ENCODE data around the gene OR4L1.

Gene OR4L1
- long read RNA-seq = 0 reads

- TF ChIP-seq, protein P1, sequence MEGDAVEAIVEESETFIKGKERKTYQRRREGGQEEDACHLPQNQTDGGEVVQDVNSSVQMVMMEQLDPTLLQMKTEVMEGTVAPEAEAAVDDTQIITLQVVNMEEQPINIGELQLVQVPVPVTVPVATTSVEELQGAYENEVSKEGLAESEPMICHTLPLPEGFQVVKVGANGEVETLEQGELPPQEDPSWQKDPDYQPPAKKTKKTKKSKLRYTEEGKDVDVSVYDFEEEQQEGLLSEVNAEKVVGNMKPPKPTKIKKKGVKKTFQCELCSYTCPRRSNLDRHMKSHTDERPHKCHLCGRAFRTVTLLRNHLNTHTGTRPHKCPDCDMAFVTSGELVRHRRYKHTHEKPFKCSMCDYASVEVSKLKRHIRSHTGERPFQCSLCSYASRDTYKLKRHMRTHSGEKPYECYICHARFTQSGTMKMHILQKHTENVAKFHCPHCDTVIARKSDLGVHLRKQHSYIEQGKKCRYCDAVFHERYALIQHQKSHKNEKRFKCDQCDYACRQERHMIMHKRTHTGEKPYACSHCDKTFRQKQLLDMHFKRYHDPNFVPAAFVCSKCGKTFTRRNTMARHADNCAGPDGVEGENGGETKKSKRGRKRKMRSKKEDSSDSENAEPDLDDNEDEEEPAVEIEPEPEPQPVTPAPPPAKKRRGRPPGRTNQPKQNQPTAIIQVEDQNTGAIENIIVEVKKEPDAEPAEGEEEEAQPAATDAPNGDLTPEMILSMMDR (IDR thresholded peaks at IDR 0.05; ENCODE audit: insufficient read depth, low read length) = no peak
- TF ChIP-seq GABPA (IDR thresholded peaks at IDR 0.05; ENCODE audit: low read depth) (no peak), SPI1 (IDR thresholded peaks at IDR 0.05; ENCODE audit: borderline replicate concordance, low read depth) (no peak), POLR2AphosphoS5 (IDR thresholded peaks at IDR 0.05; ENCODE audit: low read depth) (no peak)
- TF ChIP-seq, protein P2, sequence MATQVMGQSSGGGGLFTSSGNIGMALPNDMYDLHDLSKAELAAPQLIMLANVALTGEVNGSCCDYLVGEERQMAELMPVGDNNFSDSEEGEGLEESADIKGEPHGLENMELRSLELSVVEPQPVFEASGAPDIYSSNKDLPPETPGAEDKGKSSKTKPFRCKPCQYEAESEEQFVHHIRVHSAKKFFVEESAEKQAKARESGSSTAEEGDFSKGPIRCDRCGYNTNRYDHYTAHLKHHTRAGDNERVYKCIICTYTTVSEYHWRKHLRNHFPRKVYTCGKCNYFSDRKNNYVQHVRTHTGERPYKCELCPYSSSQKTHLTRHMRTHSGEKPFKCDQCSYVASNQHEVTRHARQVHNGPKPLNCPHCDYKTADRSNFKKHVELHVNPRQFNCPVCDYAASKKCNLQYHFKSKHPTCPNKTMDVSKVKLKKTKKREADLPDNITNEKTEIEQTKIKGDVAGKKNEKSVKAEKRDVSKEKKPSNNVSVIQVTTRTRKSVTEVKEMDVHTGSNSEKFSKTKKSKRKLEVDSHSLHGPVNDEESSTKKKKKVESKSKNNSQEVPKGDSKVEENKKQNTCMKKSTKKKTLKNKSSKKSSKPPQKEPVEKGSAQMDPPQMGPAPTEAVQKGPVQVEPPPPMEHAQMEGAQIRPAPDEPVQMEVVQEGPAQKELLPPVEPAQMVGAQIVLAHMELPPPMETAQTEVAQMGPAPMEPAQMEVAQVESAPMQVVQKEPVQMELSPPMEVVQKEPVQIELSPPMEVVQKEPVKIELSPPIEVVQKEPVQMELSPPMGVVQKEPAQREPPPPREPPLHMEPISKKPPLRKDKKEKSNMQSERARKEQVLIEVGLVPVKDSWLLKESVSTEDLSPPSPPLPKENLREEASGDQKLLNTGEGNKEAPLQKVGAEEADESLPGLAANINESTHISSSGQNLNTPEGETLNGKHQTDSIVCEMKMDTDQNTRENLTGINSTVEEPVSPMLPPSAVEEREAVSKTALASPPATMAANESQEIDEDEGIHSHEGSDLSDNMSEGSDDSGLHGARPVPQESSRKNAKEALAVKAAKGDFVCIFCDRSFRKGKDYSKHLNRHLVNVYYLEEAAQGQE (IDR thresholded peaks at IDR 0.05; ENCODE audit: insufficient replicate concordance, low read depth) = no peak
Measured at GRCh38 chr14:20059745-20060144, at the start of gene OR4L1. OR4L1 (plus strand) TSS chr14:20060045; CDS start chr14:20060045, 0 bp downstream.

GRCh38 chr14:20019257-20019865, 40.5 kb upstream of the OR4L1 start, which contains the start of gene OR4K14:
OR4K14 (minus strand) TSS chr14:20019307; CDS start chr14:20015193, 4,114 bp downstream.
- TF ChIP-seq, protein P1 (IDR thresholded peaks at IDR 0.05; ENCODE audit: insufficient read depth, low read length) = no peak
- TF ChIP-seq, protein P2 (IDR thresholded peaks at IDR 0.05; ENCODE audit: insufficient replicate concordance, low read depth) = no peak
- no peak for TF ChIP-seq POLR2AphosphoS5 (IDR thresholded peaks at IDR 0.05; ENCODE audit: low read depth)
- TF ChIP-seq GABPA (IDR thresholded peaks at IDR 0.05; ENCODE audit: low read depth) = no peak
- TF ChIP-seq SPI1 (IDR thresholded peaks at IDR 0.05; ENCODE audit: borderline replicate concordance, low read depth) = no peak
- DNase-seq (ENCODE audit: low read depth in 1 of 2, low spot score in 1 of 2) = no peak
- H3K27ac ChIP-seq (replicated peaks) = no peak within 1 kb of the TSS
- H3K4me3 ChIP-seq (replicated peaks; ENCODE audit: insufficient read depth, low read length) = no peak within 1 kb of the TSS
- H3K27me3 ChIP-seq (ENCODE audit: insufficient read depth, poor library complexity, severe bottlenecking) = peaks cover 4% of the 10 kb centered on the region

More at GRCh38 chr14:20059745-20060144, at the start of gene OR4L1:
- H3K27me3 ChIP-seq (ENCODE audit: insufficient read depth, poor library complexity, severe bottlenecking) = no peaks in the 10 kb centered on the region
- no peak within 1 kb of the TSS for H3K27ac ChIP-seq (replicated peaks)
- DNase-seq (ENCODE audit: low read depth in 1 of 2, low spot score in 1 of 2) = no peak
- no peak within 1 kb of the TSS for H3K4me3 ChIP-seq (replicated peaks; ENCODE audit: insufficient read depth, low read length)

DNA sequence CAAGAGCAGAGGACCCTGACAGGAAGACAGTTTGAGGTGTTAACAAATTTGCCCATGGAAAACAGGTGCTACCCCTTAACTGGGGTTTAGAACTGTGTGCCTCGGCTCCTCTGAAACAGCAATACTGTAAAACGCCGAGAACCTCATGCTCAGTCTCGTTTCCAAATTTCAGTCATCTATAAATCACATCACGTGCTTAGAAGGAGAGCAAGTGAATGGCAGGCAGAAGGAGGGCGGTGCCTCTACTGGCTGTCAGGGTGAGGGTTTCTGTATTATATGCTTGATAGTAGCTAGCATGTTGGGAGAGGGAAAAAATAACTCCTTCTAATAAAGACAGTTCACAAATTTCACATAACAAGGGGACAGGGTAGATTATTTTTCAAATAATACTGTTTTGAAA, 28.8 kb upstream of the OR4L1 start:
- no peak for DNase-seq (ENCODE audit: low read depth in 1 of 2, low spot score in 1 of 2)
- TF ChIP-seq GABPA (IDR thresholded peaks at IDR 0.05; ENCODE audit: low read depth) (no peak), POLR2AphosphoS5 (IDR thresholded peaks at IDR 0.05; ENCODE audit: low read depth) (no peak), SPI1 (IDR thresholded peaks at IDR 0.05; ENCODE audit: borderline replicate concordance, low read depth) (no peak)
- TF ChIP-seq, protein P1 (IDR thresholded peaks at IDR 0.05; ENCODE audit: insufficient read depth, low read length) = no peak
- TF ChIP-seq, protein P2 (IDR thresholded peaks at IDR 0.05; ENCODE audit: insufficient replicate concordance, low read depth) = no peak
- H3K27me3 ChIP-seq (ENCODE audit: insufficient read depth, poor library complexity, severe bottlenecking) = no peaks in the 10 kb centered on the region

More for the DNA sequence above, 28.8 kb upstream of the OR4L1 start:
- H3K27ac ChIP-seq (replicated peaks) = no peak overlapping the region
- no peak overlapping the region for H3K4me3 ChIP-seq (replicated peaks; ENCODE audit: insufficient read depth, low read length)
